Vagina (tissue), 2 donors: Measurements from ENCODE around the gene BACE2.

ENCODE experiments used
- POLR2A ChIP-seq, 2 donors: fragments of 450-650 bp; IDR thresholded peaks; one replicate each; pipeline ENCODE4 v1.6.1; 2017; ENCODE audit warnings: antibody characterized with exemption in 2 of 2, mild to moderate bottlenecking in 2 of 2, moderate library complexity in 2 of 2
- POLR2AphosphoS5 ChIP-seq, 2 donors: sonication (generic); formaldehyde crosslinking; IDR thresholded peaks; one replicate each; pipeline ENCODE4 v1.9.0; 2017; ENCODE audit warnings: antibody characterized with exemption in 2 of 2, mild to moderate bottlenecking in 2 of 2, low read depth in 1 of 2; ENCODE audit not compliant: insufficient read depth in 1 of 2
- TF ChIP-seq, protein P1 (sequence below), 3 experiments: fragments of 450-650 bp in 2 of 3; fragments of 200-600 bp in 1 of 3; sonication (generic) in 1 of 3; IDR thresholded peaks; one replicate each; pipeline ENCODE4 v1.5.1; 2017 to 2019; ENCODE audit warnings: antibody characterized with exemption in 3 of 3, mild to moderate bottlenecking in 2 of 3, moderate library complexity in 2 of 3

DNA sequence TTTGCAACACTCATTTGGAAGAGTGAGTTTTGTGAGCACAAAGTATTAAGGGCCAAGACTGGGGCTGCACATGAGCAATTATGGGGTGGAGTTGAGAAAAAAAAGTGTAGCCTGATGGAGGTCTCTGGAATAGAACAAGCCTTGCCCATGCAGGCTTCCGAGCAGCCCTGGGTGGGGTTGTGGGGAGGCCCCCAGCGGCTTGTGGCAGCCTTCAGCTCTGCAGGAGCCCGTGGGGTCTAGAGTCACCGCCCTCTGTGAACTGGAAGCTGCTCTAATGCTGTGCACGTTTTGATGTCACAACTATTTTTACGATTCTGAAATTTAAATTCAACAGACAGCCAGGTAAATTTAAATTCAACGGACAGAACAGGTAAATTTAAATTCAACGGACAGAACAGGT is 58.9 kb downstream of the BACE2 start:
- no peak for TF ChIP-seq POLR2AphosphoS5 (IDR thresholded peaks at IDR 0.05; ENCODE audit: insufficient read depth in 1 of 2, low read depth in 1 of 2)
- TF ChIP-seq, protein P1, sequence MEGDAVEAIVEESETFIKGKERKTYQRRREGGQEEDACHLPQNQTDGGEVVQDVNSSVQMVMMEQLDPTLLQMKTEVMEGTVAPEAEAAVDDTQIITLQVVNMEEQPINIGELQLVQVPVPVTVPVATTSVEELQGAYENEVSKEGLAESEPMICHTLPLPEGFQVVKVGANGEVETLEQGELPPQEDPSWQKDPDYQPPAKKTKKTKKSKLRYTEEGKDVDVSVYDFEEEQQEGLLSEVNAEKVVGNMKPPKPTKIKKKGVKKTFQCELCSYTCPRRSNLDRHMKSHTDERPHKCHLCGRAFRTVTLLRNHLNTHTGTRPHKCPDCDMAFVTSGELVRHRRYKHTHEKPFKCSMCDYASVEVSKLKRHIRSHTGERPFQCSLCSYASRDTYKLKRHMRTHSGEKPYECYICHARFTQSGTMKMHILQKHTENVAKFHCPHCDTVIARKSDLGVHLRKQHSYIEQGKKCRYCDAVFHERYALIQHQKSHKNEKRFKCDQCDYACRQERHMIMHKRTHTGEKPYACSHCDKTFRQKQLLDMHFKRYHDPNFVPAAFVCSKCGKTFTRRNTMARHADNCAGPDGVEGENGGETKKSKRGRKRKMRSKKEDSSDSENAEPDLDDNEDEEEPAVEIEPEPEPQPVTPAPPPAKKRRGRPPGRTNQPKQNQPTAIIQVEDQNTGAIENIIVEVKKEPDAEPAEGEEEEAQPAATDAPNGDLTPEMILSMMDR (IDR thresholded peaks at IDR 0.05), result no peak
- no peak for TF ChIP-seq POLR2A (IDR thresholded peaks at IDR 0.05)
